ENCODE data around the gene EMD. TPM values are rescaled to one million over a fixed set of nuclear protein-coding genes. Genes with fewer than 3 reads are reported as not detected.

The EMD gene
- total RNA-seq, 4 donors from 2014 or later, result 36.5 to 71.6 (median 57.2) TPM

DNA sequence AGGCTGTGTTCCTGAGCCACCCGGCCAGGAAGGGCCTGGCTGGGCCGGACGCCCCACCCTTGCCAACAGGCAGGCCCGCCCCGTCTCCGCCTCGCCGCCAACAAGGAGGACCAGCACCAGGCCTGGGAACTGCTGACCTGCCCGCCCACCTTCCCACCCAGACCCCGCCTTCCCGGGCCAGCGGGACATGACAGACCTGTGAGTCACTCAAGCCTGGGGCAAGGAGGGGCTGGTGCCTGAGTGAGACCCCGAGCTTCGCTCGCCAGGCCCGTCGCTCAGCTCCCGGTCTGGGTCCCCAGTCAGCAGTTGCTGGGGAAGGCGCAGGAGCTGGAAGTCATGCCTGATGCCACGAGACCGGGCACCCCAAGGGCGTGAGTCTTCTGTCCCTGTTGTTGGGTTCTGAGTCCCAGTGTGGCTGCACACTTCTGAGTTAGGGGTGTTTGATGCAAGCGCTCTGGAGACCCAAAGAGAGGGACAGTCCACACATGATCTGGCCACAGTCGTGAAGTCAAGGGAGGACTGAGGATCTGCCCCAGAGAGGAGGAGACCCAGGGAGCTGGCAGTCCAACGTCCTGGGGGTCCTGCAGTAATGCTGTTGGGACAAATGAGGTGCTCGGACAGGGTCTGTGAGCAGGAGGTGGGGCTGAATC lies 30.3 kb downstream of the EMD start, which contains the start of gene DNASE1L1:
TSS of gene DNASE1L1 (minus strand) at position 33 of the 650 bp plus-strand sequence. CDS start 3,686 bp downstream, outside the sequence.
- TF ChIP-seq POLR2A (IDR thresholded peaks at IDR 0.05) (no peak), CTCF (IDR thresholded peaks at IDR 0.05) (no peak)
- H3K27me3 ChIP-seq, result no peaks in the 10 kb centered on the region
- H3K36me3 ChIP-seq, result no peaks in the 10 kb centered on the region
- peaks cover 0 to 7% of the 10 kb centered on the region in 2 donors for H3K4me1 ChIP-seq
- H3K9me3 ChIP-seq, result no peaks in the 10 kb centered on the region
- H3K27ac ChIP-seq, result peak within 1 kb of the TSS in 2 of 3 donors; percentile 30 to 40
- WGBS, 2 donors, result 70 to 86% methylated on average over 4 of the region's 26 CpGs
- intact Hi-C loops (cut with DNase I), result no loop called here
- peak; percentile 73 to 81 for DNase-seq
- no peak within 1 kb of the TSS for H3K4me3 ChIP-seq (replicated peaks in 1 of 3)

- H3K27me3 ChIP-seq, result no peaks in the 10 kb centered on the region
- H3K27ac ChIP-seq, result peak overlapping the region; percentile 89 to 95 (median 94)
- peak; percentile 74 to 77 for DNase-seq
- H3K4me3 ChIP-seq (replicated peaks in 1 of 3), result peak overlapping the region; percentile 39 to 62 (median 51)
- intact Hi-C loops (cut with DNase I), result no loop called here
- 13% methylated on average over 4 of the region's 29 CpGs; no CpG with 5 or more reads in 1 of the 2 donors for WGBS, 2 donors
- no peaks in the 10 kb centered on the region for H3K36me3 ChIP-seq
- TF ChIP-seq POLR2A (IDR thresholded peaks at IDR 0.05) (peak in 1 of 2 donors; percentile 64), CTCF (IDR thresholded peaks at IDR 0.05) (no peak)
- peaks cover 0 to 7% of the 10 kb centered on the region in 2 donors for H3K4me1 ChIP-seq
- no peaks in the 10 kb centered on the region for H3K9me3 ChIP-seq
Measured at GRCh38 chrX:154411981-154412340, 32.9 kb downstream of the EMD start.

DNA sequence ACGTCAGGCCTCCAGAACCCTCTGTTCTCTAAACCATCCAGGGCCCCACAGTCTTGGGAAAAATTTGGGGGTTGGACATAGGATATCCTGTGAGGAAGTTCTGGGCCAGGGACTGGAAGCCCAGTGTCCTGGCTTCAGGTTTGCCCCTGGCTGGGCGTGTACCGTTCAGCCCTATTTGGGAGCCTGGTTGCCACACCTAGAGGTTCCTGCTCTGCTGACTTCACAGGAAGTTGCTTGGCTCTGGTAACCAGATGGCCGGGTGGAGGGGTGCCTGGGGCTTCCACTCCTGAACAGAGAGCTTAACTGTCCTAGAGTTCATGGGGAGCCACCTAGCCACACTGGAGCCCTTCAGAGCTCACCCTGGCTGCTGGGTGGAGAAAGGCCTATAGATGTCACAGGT lies 33.4 kb downstream of the EMD start:
- Histone ChIP-seq H3K4me1 (peaks cover 0 to 7% of the 10 kb centered on the region in 2 donors), H3K9me3 (no peaks in the 10 kb centered on the region), H3K4me3 (replicated peaks in 1 of 3) (peak overlapping the region in 1 of 3 donors; percentile 62), H3K27me3 (no peaks in the 10 kb centered on the region), H3K36me3 (no peaks in the 10 kb centered on the region), H3K27ac (peak overlapping the region; percentile 89 to 95 (median 94))
- intact Hi-C loops (cut with DNase I), result no loop called here
- WGBS, 2 donors, result 33 to 43% methylated on average over 2 to 4 of the region's 4 CpGs
- peak in 1 of 2 donors; percentile 11 for DNase-seq
- TF ChIP-seq POLR2A (IDR thresholded peaks at IDR 0.05) (no peak), CTCF (IDR thresholded peaks at IDR 0.05) (no peak)

DNA sequence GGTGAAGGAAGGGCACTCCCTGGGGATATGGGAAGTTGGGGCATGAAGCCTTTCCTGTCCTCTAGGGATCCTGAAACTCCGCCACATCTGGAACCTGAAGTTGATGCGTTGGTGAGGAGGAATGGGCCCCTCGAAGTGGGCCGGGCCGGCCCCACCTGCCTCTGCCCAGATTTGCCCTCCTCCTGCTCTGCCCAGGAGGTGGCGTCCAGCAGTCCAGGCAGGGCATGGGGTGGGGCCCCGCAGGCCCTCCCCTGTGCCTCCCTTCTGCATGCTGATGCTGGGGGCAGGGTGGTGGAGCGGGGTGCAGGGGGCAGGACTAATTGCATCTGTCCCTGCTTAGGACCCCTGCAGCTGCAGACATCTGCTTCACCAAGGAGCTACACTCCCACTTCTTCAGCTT lies 34.0 kb downstream of the EMD start:
- no peak for DNase-seq
- Histone ChIP-seq H3K27ac (no peak overlapping the region), H3K27me3 (no peaks in the 10 kb centered on the region), H3K9me3 (no peaks in the 10 kb centered on the region), H3K36me3 (no peaks in the 10 kb centered on the region), H3K4me1 (peaks cover 0 to 7% of the 10 kb centered on the region in 2 donors), H3K4me3 (replicated peaks in 1 of 3) (no peak overlapping the region)
- intact Hi-C loops (cut with DNase I), result no loop called here
- WGBS, 2 donors, result 100% methylated on average over 2 of the region's 8 CpGs; no CpG with 5 or more reads in 1 of the 2 donors
- TF ChIP-seq POLR2A (IDR thresholded peaks at IDR 0.05), result no peak

GRCh38 chrX:154417157-154417556 lies 38.1 kb downstream of the EMD start:
- H3K36me3 ChIP-seq, result no peaks in the 10 kb centered on the region
- no peak overlapping the region for H3K4me3 ChIP-seq (replicated peaks in 1 of 3)
- DNase-seq, result no peak
- H3K4me1 ChIP-seq, result peaks cover 0 to 22% of the 10 kb centered on the region in 2 donors
- intact Hi-C loops (cut with DNase I), result no loop called here
- no peaks in the 10 kb centered on the region for H3K27me3 ChIP-seq
- no peaks in the 10 kb centered on the region for H3K9me3 ChIP-seq
- H3K27ac ChIP-seq, result no peak overlapping the region
- 94 to 95% methylated on average over 7 of the region's 7 CpGs for WGBS, 2 donors
- no peak for TF ChIP-seq POLR2A (IDR thresholded peaks at IDR 0.05)
- no peak for TF ChIP-seq CTCF (IDR thresholded peaks at IDR 0.05)

Data from thyroid gland (tissue), 4 donors.